ENCODE results near the gene SGCA. TPM values are rescaled to one million over a fixed set of nuclear protein-coding genes. Genes with fewer than 3 reads are reported as not detected.

Gene SGCA
- total and polyA plus RNA-seq, 9 of the 15 experiments (the other 6 are each of a cell fraction or from before 2014, with no cell fraction given) = not detected

GRCh38 chr17:50208611-50209061 is 42.8 kb downstream of the SGCA start (continued):
- TF ChIP-seq CHD7 (IDR thresholded peaks at IDR 0.05; ENCODE audit: low read depth, low read length) = no peak
- peak; percentile 78 for TF ChIP-seq CREM (IDR thresholded peaks at IDR 0.05; ENCODE audit: low read depth)
- no peak for TF ChIP-seq ZNF263 (CRISPR knock-in tag; IDR thresholded peaks at IDR 0.05; ENCODE audit: borderline replicate concordance)
- no peak for TF ChIP-seq HNRNPK (IDR thresholded peaks at IDR 0.05; ENCODE audit: low read depth, low read length, poor library complexity, severe bottlenecking)
- no peak for TF ChIP-seq RBBP5 (IDR thresholded peaks at IDR 0.05; ENCODE audit: borderline replicate concordance, insufficient read depth, low read length, poor library complexity, severe bottlenecking)
- TF ChIP-seq E2F4 (CRISPR knock-in tag; IDR thresholded peaks at IDR 0.05; ENCODE audit: low read depth) = no peak
- TF ChIP-seq NONO (IDR thresholded peaks at IDR 0.05; ENCODE audit: low read depth in 2 of 2, low read length in 1 of 2) = no peak
- TF ChIP-seq ZMIZ1 (IDR thresholded peaks at IDR 0.05; ENCODE audit: low read depth in 2 of 2, low read length in 2 of 2) = peak in 1 of 2 experiments; percentile 83; a peak in 2 of 4 replicates
